Hippocampal formation (tissue), 2 donors: Measurements from ENCODE around the gene AKAP6.

Experiments used
- DNase-seq, 2 donors: peaks; one replicate each; lab custom pipeline; 2025; lab: John Stamatoyannopoulos, UW

The AKAP6 gene

GRCh38 chr14:32823706-32824105, 494.6 kb downstream of the AKAP6 start:
- no peak for DNase-seq

GRCh38 chr14:32824195-32824594, 495.1 kb downstream of the AKAP6 start:
- DNase-seq: no peak

DNA sequence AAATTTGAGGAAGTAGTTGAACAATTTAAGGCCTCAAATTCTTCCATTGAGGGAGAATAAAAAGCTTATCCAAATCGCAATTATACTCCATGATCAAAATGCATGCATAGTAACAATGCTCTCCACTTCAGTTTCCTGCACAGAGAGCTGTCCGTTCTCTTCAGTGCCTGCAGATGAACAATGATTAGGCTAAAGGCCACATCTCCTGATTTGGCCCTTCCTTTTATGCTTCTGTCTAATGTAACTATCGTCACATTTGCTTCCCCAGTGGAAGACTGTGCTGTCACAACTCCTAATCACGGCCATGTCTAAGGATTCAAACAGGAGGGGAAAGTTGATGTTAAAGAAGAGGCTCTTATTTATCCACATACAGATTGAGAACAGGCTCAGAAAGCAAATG, 496.0 kb downstream of the AKAP6 start:
- peak; percentile 19 to 51 for DNase-seq

DNA sequence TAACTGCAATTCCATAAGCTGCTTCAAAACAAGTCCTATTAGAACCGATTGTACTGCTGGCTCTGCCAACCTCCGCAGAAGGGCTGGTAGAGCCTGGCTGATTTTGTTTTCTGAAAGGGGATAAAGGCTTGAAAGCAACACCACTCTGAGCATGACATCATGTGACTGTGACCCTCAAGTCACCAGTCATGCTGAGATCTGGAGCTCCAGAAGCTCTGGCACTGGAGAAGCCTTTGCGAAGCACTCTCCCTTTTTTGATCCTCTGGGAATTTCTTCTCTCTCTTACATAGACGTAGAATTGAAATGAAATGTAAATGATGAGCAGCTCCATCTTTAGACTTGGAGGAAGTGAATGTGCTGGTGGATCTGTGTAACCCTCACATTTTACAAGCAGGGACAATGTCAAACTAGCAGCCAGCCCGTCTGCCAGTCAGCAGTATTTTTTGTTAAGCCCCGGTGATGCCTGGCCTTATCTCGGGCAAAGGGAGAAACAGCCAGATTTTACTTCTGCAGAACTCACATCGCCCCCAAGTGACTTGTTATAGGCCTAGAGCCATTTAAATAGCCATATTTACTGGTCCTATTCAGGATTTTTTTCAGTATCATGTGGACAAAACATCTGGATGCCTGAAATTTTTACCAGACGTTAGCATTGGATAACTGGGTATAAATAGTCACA, 497.4 kb downstream of the AKAP6 start:
- DNase-seq: peak; percentile 64 to 82

DNA sequence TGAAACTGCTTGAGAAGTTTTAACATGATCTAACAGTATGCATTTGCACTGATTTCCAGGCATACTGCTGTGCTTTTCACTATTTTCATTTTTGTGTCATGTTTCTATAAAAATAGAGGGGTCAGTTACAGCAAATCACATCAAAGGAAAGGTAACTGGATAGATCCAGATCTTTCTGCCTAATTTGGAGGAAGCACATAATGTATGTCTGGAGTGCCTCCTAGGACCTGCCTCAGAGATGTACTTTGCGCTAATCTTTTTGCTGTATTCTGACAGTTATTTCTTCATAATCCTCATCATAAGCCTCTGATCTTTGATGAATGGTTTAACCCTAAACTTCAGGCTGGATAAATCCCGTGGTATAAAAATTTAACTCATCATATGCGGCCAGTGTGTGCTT, 498.4 kb downstream of the AKAP6 start:
- DNase-seq: no peak

- no peak for DNase-seq
These were observed 506.8 kb downstream of the AKAP6 start for GRCh38 chr14:32835924-32836323.

- no peak for DNase-seq
These were observed 512.6 kb downstream of the AKAP6 start for GRCh38 chr14:32841698-32842097.

- DNase-seq: no peak
These were observed 517.8 kb downstream of the AKAP6 start for GRCh38 chr14:32846821-32847365.

GRCh38 chr14:32847867-32848266, 518.8 kb downstream of the AKAP6 start:
- no peak for DNase-seq

- no peak for DNase-seq
These were observed 536.8 kb downstream of the AKAP6 start for GRCh38 chr14:32865827-32866376.

- DNase-seq: no peak
These were observed 554.1 kb downstream of the AKAP6 start for GRCh38 chr14:32883188-32883587.
